ENCODE results near the gene PODN.
A peak's percentile ranks its signal among the peaks of the same experiment; 100 is the strongest.

PODN gene, protein sequence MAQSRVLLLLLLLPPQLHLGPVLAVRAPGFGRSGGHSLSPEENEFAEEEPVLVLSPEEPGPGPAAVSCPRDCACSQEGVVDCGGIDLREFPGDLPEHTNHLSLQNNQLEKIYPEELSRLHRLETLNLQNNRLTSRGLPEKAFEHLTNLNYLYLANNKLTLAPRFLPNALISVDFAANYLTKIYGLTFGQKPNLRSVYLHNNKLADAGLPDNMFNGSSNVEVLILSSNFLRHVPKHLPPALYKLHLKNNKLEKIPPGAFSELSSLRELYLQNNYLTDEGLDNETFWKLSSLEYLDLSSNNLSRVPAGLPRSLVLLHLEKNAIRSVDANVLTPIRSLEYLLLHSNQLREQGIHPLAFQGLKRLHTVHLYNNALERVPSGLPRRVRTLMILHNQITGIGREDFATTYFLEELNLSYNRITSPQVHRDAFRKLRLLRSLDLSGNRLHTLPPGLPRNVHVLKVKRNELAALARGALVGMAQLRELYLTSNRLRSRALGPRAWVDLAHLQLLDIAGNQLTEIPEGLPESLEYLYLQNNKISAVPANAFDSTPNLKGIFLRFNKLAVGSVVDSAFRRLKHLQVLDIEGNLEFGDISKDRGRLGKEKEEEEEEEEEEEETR

DNA sequence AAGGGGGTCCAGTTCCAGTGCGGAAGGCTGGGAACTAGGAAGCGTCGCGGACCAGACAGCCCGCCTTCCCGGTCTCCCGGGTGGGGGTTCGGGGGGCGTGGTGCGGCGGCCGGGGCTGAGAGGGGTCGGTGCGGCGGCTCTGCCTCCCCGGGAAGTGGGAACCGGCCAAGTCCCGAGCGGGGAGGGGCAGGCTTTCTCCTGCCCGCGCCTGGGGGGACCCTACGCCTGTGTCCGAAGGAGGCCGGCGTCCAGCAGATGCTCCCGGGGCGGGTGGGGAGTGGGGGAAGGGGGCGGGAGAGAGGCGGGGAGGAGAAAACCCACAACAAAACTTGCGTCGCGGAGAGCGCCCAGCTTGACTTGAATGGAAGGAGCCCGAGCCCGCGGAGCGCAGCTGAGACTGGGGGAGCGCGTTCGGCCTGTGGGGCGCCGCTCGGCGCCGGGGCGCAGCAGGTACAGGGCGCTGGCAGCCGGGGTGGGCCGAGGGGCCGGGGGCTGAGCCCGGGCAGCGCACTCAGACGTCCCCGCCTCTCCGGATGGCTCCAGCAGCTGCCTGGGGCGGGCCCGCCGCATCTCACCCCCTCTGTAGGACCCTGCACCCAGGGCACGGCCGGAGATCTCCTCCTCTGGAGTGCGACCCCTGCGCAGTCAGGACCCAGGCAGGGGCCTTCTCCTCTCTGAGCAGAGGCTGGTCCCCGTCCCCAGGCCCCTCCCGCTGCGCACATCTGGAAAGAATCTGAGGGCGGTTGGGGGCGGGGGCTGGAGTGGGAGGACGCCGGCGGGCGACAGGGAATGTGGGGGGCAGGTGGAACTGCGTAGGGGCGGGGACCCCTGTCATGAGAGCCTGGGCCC, at the start of gene PODN:
PODN (plus strand) TSS at position 355 of the 849 bp plus-strand sequence. CDS start 7,643 bp downstream, outside the sequence.
- no peak for DNase-seq (ENCODE audit: low read depth)

DNA sequence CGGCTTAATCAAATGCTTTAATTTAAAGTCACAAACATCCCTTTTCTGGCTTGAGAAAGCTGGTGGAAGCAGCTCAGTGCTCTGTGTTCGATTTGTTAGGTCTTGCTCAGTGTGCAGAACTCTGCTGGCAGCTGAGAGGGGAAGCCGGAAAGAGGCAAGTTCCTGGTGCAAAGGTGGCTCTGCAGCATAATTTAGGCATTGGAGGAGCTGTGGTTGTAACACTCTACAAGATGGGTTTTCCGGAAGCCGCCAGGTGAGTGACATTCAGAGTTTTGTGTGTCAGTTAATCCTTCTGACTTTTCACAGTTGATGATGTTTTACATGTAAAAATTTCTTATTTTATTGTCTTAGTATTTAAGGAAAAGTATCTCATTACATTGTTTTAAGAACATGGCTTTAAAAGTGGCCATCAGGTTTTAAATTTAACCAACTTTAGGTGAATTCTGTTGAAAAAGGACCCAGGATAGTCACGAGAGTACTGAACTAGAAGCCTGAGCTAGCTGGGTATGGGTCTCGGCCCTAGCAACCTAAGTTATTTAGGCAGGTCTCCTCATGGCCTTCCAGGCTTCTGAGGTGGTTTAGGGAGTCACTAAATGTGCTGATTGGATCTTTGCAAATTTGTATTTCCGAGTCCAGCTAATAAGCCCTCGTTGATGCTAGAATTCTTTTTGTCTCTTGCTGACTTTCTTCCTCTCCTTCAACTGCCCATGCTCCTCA, 47.1 kb upstream of the PODN start:
- peak; percentile 75 for DNase-seq (ENCODE audit: low read depth)

DNA sequence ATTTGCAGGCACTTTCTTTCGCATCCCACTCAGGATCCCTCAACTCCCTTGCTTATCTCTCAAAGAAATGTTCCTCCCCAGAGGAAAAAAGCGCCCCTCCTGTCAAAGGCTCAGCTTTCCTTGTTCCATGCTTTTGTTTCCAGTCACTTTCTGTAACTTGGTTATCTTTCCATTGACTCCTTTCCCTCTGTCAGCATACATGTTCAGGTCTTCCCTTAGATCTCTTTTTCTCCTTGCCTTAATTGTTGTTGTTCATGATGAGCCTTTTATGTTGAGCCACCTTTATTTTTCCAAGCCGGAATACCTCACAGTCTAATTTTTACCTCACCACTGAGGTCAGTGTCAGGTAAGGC, 46.5 kb upstream of the PODN start:
- no peak for DNase-seq (ENCODE audit: low read depth)

DNA sequence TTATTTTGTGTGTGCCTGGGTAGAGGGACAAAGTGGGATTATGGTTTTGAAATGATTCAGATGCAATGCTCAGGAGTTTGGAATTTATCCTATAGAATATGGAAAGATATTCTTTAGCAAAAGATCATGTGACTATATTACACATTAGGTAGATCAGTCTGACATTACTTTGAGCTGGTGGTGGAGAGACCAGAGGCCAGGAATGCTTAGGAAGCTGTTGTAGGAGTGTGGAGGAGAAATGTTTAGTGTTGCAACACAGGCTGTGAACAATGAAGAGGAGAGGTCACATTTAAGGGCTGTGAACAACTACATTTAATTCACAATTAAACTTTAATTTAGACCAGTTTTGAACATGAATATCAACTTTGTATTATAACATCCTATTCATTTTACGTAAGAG, 45.3 kb upstream of the PODN start:
- no peak for DNase-seq (ENCODE audit: low read depth)

DNA sequence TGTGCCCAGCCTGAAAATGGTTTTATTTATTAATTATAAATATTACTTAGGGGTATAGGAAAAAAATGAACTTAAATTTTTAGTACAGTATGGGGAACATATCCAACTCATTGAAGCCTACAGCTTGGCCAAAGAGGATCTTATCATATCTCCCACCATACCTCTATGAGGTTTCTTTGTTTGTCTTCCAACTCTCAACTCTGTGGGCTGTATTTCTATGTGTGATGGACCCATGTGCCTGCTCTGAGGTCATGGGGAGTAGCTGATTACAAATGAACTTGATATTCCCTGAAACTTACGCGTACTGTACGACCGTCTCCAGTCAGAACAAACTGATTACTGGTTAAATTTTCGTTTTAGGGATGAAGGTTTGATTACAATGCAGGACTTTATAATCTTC, 41.4 kb upstream of the PODN start:
- no peak for DNase-seq (ENCODE audit: low read depth)

DNA sequence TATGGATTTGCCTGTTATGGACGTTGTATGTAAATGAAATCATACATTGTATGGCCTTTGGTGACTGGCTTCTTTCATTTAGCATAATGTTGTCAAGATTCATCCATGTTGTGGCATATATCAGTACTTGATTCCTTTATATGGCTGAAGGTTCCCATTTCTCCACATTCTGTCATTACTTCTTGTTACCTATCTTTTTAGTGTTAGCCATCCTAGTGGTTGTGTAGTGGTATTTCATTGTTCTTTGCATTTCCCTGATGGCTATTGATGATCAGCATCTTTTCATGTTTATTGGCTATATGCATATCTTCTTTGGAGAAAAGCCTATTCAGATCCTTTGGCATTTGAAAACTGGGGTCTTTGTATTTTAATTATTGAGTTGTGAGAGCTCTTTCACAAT, 39.8 kb upstream of the PODN start:
- no peak for DNase-seq (ENCODE audit: low read depth)

DNA sequence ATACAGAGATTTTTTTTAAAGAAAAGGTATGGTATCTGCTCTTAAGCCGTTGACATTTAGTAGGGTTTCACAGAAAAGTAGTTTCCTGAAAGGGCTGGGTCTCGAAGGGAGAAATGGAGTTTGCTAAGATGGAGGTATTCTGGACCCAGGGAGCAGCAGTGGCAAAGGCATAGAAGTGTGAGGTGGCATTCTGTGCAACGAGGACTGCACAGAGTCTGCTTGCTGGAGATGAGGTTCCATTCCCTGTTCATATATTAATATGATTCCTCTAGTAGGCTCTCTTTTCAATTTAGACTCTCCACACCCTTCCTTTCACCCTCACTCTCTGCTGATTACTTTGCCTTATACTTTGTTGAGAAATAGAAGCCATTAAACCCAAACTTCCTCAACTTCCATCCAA, 38.5 kb upstream of the PODN start:
- no peak for DNase-seq (ENCODE audit: low read depth)

DNA sequence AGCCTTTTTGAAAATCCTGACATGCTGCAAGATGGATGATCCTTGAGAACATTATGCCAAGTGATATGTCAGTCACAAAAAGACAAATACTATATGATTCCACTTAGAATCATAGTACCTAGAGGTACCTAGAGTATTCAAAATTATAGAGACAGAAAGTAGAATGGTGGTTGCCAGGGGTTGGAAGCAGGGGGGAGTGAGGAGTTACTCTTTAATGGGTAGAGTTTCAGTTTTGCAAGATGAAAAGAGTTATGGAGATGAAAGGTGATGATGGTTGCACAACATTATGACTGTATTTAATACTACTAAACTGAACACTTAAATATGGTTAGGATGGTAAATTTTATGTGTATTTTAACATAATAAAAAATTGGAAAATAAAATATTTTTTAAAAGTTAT, 37.9 kb upstream of the PODN start:
- DNase-seq (ENCODE audit: low read depth), result no peak

DNA sequence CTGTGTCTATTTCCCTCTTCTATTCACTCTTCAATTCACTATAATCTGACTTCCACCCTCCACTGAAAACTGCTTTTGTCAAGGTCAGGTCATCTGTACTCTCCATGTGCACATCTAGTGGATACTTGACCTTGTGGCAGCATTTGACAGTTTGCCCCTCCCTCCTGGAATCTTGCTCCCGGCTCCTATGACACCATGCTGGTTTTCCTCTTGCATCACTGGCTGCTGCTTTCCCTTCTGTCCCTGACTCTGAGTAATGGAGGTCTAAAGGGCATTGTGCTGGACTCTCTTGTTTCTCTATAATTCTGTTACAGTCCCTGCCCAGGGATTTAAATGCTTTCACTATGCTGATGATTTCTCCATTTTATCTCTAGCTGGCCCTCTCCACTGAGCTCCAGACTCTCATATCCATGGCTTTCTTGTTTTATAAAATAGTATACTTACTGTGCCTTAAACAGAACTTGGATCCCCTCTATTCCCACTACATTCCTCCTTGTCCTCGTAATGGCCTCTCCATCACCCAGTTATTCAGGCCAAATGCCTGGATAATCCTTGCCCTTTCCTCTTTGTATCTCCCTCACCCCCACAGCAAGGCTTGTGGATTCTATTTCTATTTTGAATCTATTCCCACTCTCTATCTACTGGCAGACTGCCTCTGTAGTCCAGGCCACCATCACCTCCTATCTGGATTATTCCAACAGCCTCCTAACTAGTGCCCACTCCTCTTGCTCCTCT, 36.8 kb upstream of the PODN start:
- peak; percentile 59 for DNase-seq (ENCODE audit: low read depth)

DNA sequence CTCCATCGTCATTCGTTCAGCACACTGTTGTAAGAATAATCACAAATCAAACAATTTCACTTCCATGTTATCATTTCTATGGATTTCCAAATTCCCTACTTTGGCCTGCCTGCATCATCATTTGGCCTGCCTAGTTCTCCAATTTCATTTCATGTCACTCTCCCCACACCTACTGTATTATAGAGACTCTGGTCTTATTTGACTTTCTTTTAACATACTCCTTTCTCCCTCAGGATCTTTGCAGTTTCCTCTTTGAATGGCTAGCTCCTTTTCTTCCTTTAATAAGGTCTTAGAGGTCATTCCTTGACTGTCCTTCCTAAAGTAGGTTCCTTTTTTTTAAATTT, 36.3 kb upstream of the PODN start:
- no peak for DNase-seq (ENCODE audit: low read depth)

DNA sequence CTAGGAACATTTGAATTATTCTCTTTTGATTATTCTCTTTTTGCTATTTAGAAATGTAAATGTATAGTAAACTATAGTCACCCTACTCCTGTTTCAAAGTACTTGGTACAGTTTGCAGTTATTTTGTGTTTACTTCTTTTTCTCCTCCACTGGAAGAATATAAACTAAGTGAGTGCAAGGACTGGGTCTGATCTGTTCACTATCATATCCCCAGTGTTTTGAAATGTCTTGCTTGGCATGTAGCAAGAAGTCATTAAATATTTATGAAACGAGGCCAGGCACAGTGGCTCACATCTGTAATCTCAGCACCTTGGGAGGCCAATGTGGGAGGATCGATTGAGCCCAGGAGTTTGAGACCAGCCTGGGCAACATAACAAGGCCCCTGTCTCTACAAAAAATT, 35.8 kb upstream of the PODN start:
- DNase-seq (ENCODE audit: low read depth), result no peak

DNA sequence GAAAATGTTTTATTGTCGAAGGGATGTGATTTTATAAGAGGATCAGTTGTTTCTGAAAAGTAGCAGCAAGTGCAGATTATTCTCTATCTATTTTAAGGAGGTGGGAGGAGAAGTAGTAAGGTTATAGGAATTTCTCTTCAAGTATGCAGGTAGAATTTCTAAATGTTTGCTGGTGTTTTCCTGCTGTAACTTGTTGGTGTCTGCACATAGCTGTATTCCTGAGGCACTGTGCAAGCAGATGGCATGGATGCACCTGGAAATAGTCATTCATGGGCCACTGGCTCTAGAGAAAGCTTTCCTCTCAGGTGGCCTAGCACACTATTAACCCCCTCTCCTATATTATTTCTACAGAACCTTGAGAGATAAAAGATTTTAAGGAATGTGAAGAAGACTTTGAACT, 30.3 kb upstream of the PODN start:
- no peak for DNase-seq (ENCODE audit: low read depth)

DNA sequence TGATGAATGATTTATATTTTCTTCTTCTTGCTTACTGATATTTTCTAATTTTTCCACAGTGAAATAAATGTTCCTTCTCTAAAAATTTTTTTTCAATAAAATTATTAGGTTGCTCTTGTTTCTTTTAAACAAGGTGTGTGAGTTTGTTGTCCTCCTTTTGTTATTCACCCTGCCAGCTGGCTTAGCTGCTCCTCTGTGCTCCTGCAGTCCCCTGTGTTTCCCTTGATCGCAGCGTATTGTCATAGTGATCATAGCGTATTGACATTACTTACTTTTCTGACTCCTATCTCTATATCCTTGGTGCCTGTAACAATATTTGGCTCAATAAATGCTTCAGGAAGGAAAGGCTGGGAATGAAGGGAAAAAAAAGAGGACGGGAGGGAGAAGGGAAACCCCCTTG, 24.9 kb upstream of the PODN start:
- DNase-seq (ENCODE audit: low read depth), result no peak

DNA sequence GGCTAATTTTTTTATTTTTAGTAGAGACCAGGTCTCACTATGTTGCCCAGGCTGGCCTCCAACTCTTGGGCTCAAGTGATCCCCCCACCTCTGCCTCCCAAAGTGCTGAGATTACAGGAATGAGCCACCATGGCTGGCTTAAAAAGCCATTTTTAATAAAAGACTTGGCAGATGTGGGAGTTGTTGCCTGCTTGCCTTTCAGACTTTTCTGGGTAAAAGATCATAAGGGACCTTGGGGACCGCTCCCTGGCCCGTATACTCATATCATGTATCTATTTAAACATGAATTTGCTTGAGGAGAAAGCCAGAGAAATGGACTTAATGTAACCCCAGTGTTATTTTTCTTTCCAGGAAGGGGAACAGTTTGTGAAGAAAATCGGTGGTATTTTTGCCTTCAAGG, 23.4 kb upstream of the PODN start:
- no peak for DNase-seq (ENCODE audit: low read depth)

DNA sequence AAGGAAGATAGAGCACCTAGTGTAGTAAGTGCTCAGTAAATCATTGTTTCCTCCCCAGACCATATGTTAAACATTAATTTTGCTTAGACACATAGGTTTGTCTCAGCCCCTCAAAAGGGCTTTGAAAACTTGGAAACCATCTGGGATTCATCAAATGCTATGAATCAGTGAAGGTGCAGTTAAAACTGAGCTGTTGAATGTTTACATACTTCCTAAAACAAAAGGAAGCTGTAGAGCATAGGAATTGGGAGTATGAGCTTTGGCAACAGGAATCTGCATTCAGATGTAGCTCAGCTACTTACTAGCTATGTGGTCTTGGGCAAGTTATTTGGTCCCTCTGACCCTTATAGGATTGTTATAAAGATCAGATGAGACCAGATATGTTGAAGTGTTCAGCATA, 18.7 kb upstream of the PODN start:
- peak; percentile 65 for DNase-seq (ENCODE audit: low read depth)

DNA sequence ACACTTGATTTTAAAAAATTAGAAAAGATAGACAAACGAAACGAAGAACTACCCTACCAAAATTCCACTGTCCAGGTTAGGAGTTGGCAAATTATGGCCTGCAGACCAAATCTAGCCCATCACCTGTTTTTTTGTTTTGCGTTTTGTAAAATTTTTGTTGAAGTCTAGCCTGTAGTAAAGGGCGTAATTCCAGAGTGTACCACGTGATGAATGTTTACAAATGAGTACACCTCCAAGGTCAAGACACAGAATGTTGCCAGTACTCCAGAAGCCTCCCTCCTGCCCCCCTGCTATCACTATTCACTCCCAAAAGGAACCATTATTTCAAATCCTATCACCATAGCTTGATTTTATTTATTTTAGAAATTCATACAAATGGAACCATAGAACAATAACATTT, 17.1 kb upstream of the PODN start:
- no peak for DNase-seq (ENCODE audit: low read depth)

DNA sequence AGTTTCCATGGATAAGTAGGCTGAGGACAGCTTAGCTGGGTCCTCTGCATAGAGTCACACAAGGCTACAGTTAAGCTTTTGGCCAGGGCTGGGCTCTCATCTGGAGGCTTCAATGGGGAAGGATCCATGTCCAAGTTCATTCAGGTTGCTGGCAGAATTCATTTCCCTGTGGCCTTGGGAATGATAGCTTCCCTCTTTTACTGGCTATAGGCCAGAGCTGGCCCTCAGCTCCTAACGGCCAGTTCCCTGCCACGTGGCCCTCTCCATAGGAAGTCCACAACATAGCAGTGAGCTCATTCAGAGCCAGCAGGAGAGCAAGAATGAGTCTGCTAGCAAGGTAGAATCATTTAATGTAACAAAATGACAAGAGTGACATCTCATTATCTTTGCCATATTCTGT, 15.1 kb upstream of the PODN start:
- DNase-seq (ENCODE audit: low read depth), result no peak

DNA sequence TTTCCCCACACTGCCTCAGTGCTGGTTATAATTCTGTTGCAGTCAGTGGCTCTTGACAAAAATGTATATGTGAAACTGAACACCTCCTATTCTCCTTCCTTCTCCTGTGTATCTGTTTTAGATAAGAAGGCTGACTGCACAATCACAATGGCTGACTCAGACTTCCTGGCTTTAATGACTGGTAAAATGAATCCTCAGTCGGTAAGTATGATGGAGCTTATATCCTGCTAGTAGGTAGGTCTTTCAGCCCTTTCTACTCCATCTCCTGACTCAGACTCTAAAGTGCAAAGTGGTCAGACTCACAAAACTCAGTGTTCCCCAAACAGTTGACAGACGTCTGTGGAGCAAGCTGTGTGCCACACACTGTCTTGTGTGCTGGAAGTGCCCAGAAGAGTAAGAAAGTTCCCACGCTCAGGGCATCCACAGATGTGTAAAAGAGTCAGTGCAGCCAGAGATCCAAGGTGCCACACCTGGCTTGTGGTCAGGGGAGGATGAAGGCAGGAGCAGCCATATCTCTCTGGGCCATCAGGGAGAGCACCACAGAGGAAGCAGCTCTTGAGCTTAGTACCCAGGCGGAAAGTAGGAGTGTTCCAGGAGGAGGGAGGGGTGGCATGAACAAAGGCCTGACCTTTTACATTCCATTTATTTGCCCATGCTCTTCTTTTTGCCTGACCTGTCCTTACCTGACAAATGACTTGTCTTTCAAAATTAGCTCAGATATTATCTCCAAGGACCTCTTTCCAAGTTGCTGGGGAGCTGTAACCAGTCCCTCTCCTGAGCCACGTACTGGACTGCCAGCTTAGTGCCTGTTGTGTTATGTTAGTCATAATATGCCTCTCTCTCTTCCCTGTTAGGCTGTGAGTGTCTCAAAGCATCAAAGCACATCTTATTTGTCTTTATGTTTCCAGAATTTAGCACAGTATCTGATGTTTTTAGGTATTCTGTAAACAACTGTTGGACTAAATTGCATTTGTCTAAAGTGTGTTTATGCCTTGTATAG, 14.0 kb upstream of the PODN start:
- no peak for DNase-seq (ENCODE audit: low read depth)

DNA sequence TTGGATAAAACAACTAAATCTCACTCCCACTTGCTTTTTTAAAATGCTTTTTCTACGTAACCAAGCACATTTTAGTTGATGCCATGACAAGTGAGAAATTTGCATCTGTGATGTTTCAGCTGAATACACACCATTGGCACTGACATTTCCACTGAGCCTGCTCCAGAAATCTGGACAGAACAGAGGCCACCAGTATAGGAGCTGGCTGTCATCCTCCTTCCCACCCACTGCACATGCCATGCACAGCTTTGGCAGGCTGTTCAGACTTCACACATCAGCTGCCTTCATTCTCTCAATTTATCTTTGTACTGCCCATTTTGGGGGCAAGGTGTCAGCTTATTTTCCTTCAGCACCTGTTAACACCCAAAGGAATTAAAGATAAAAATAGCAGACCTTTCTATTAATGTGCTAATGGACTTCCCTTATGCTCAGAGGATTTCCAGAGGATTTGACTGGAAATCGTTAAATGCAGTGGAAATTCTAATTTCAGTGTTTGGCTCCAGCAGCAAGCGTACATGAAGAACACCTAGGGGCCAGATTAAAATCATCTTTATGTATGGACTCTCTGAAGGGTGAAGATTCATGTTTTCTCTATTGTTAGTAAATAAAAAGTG, 12.9 kb upstream of the PODN start:
- DNase-seq (ENCODE audit: low read depth), result no peak

DNA sequence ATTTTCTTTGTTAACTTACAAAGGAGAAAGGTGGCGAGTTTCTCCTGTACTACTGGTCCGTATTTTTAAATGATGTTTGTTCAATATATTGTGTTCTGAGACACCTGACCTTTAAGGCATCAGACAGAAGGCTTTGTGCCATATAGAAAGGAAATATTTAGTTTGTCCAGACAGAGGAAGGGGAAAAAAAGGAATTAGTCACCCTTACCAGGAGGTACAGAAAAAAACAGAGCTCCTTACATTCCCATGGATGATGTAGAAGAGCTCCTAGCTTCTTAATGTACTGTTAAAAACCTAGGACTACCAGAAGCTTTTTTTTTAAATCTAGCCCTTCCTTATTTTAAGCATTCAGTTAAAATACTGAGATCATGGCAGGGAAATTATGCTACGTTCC, 12.4 kb upstream of the PODN start:
- no peak for DNase-seq (ENCODE audit: low read depth)
